ENCODE measurements around the gene PGAP2. TPM values are rescaled to one million over a fixed set of nuclear protein-coding genes. Genes with fewer than 3 reads are reported as not detected.

Gene PGAP2
- total and polyA plus RNA-seq, 10 of the 15 experiments (the other 5 are each of a cell fraction or from before 2014, with no cell fraction given): 12.3 to 37.4 (median 31.9) TPM

GRCh38 chr11:3836903-3837302 is 28.5 kb downstream of the PGAP2 start (continued):
- TF ChIP-seq POLR2AphosphoS2 (IDR thresholded peaks at IDR 0.05; ENCODE audit: low read depth, low read length): 0 out of 2 replicates have a peak, but pooled peaks have one; percentile 15
- no peak for TF ChIP-seq ZBTB33 (IDR thresholded peaks at IDR 0.05)
- 0 out of 2 replicates have a peak, but pooled peaks have one; percentile 9 for TF ChIP-seq SPI1 (IDR thresholded peaks at IDR 0.05; ENCODE audit: borderline replicate concordance, insufficient read depth, low read depth, low read length)
- 0 out of 2 replicates have a peak, but pooled peaks have one; percentile 50 for TF ChIP-seq NBN (IDR thresholded peaks at IDR 0.05)
- TF ChIP-seq IKZF1 (conservative IDR thresholded peaks at IDR 0.05): peak; percentile 61
- 0 out of 2 replicates have a peak, but pooled peaks have one; percentile 7 for TF ChIP-seq YY1 (IDR thresholded peaks at IDR 0.05; ENCODE audit: low read depth, low read length)

- no peaks in the 10 kb centered on the region for H4K20me1 ChIP-seq (ENCODE audit: control insufficient read depth, insufficient read depth)
- H3K9ac ChIP-seq (ENCODE audit: control insufficient read depth, insufficient read depth, low read length): peak overlapping the region; percentile 89
- H3K27ac ChIP-seq (ENCODE audit: control insufficient read depth, insufficient read depth): peak overlapping the region; percentile 82
- ChIA-PET RAD21 (ENCODE audit: unreplicated experiment) (interaction anchor here (0.9 to 12.7 kb wide), 15 partner anchors 12 to 235 kb away, joined by 3 to 304 read pairs (median 5); partner anchors contain the start of genes NUP98, PGAP2 and STIM1), CTCF (interaction anchor here (1.5 to 39.6 kb wide), 7 partner anchors 9 to 232 kb away, joined by 3 to 1047 read pairs (median 14); partner anchors contain the start of genes PGAP2 and STIM1), SMC1A (ENCODE audit: uncharacterized antibody, unreplicated experiment) (interaction anchor here (0.7 to 12.4 kb wide), 22 partner anchors 11 to 259 kb away, joined by 3 to 188 read pairs (median 5); partner anchors contain the start of genes PGAP2 and STIM1), POLR2A (interaction anchor here (0.9 to 12.0 kb wide), 11 partner anchors 11 to 89 kb away, joined by 3 to 242 read pairs (median 4); partner anchors contain the start of genes NUP98 and STIM1)
- in situ Hi-C loops (cut with MboI) (loop anchor here (25.0 kb wide), 1 partner anchor 550 kb away; the partner anchor contains the start of gene TRIM21), intact Hi-C loops (cut with micrococcal nuclease; ENCODE audit: unreplicated experiment) (no loop called here)
- H3K4me1 ChIP-seq (ENCODE audit: control insufficient read depth, insufficient read depth, low read length): peaks cover 36% of the 10 kb centered on the region
- H3K27me3 ChIP-seq (replicated peaks in 1 of 2; ENCODE audit: control insufficient read depth in 2 of 2, insufficient read depth in 2 of 2, low read length in 1 of 2): no peaks in the 10 kb centered on the region
- DNase-seq (ENCODE audit: low read depth, low spot score) (no peak), ATAC-seq (peak; percentile 30), FAIRE-seq (no peak)
- H3K79me2 ChIP-seq (ENCODE audit: control insufficient read depth, insufficient read depth, low read length): peaks cover 77% of the 10 kb centered on the region
- no peak overlapping the region for H2AFZ ChIP-seq (ENCODE audit: control insufficient read depth, low read depth, low read length)
- peak overlapping the region; percentile 98 for H3K4me3 ChIP-seq
- H3K9me3 ChIP-seq (replicated peaks; ENCODE audit: control insufficient read depth, insufficient read depth, low read length): no peaks in the 10 kb centered on the region
- H3K4me2 ChIP-seq (ENCODE audit: control insufficient read depth, insufficient read depth): peak overlapping the region; percentile 43
- H3K36me3 ChIP-seq (ENCODE audit: control insufficient read depth in 2 of 2, insufficient read depth in 2 of 2, low read length in 1 of 2): peaks cover 3 to 13% of the 10 kb centered on the region in 2 experiments; a peak in 3 of 4 replicates
- no TSS peak for BruUV-seq (replicated peaks)
- WGBS (ENCODE audit: insufficient coverage, insufficient replicate concordance, low lambda C conversion rate, missing lambda C conversion rate): 0% methylated on average over 1 of the region's 1 CpG
- TF ChIP-seq ZNF274 (IDR thresholded peaks at IDR 0.05; ENCODE audit: insufficient read depth, insufficient read length) (no peak), ZNF384 (IDR thresholded peaks at IDR 0.05; ENCODE audit: borderline replicate concordance, low read depth, low read length) (no peak), CEBPZ (IDR thresholded peaks at IDR 0.05; ENCODE audit: low read depth, low read length) (no peak), SPI1 (IDR thresholded peaks at IDR 0.05; ENCODE audit: borderline replicate concordance, insufficient read depth, low read depth, low read length) (peak; percentile 78), RELA (IDR thresholded peaks at IDR 0.05; ENCODE audit: borderline replicate concordance, partially characterized antibody) (no peak), JUNB (IDR thresholded peaks at IDR 0.05) (no peak), YBX1 (IDR thresholded peaks at IDR 0.05) (no peak), FOS (IDR thresholded peaks at IDR 0.05; ENCODE audit: borderline replicate concordance, extremely low read depth, insufficient read length) (no peak), IKZF1 (conservative IDR thresholded peaks at IDR 0.05) (no peak; the same call in none of the 2 replicates), BMI1 (IDR thresholded peaks at IDR 0.05; ENCODE audit: borderline replicate concordance) (no peak), WRNIP1 (IDR thresholded peaks at IDR 0.05; ENCODE audit: borderline replicate concordance, low read depth, low read length) (no peak; the same call in 1 of the 2 replicates), SREBF1 (IDR thresholded peaks at IDR 0.05; ENCODE audit: low read length) (no peak), TCF7 (IDR thresholded peaks at IDR 0.05; ENCODE audit: borderline replicate concordance) (no peak), MXI1 (IDR thresholded peaks at IDR 0.05; ENCODE audit: low read depth, low read length) (0 out of 2 replicates have a peak, but pooled peaks have one; percentile 21)
These were observed 29.4 kb downstream of the PGAP2 start for GRCh38 chr11:3837793-3838192.

All from GM12878 (cell line).